ENCODE data around the gene KLRF2.

GRCh38 chr12:9864913-9865675, 16.2 kb upstream of the KLRF2 start:
- TF ChIP-seq CTCF (IDR thresholded peaks at IDR 0.05) (no peak), POLR2A (IDR thresholded peaks at IDR 0.05) (no peak)

Data from thyroid gland (tissue), 4 donors.